Endodermal cell (in vitro differentiated cells): ENCODE data around the gene CHMP5. TPM values are rescaled to one million over a fixed set of nuclear protein-coding genes. Genes with fewer than 3 reads are reported as not detected.

Experiments
- DNase-seq: peaks from one replicate; pipeline ENCODE4 v3.0.0-alpha.2; 2017
- H3K27ac ChIP-seq: 2 replicates; pipeline ENCODE4 v1.5.1; 2013; ENCODE audit warnings: mild to moderate bottlenecking, low read depth, low read length, moderate library complexity
- H3K27me3 ChIP-seq: 2 replicates; pipeline ENCODE4 v1.6.1; 2013; ENCODE audit warnings: mild to moderate bottlenecking, low read length, moderate library complexity; ENCODE audit not compliant: insufficient read depth, control insufficient read depth, poor library complexity, severe bottlenecking
- H3K36me3 ChIP-seq: 2 replicates; pipeline ENCODE4 v1.7.0; 2013; ENCODE audit warnings: mild to moderate bottlenecking, low read length, moderate library complexity; ENCODE audit not compliant: control insufficient read depth, insufficient read depth
- H3K4me1 ChIP-seq: one replicate; pipeline ENCODE4 v1.7.0; 2013; ENCODE audit warnings: low read length; ENCODE audit not compliant: control insufficient read depth, insufficient read depth
- H3K4me3 ChIP-seq: 2 replicates; pipeline ENCODE4 v1.5.1; 2013; ENCODE audit warnings: mild to moderate bottlenecking, low read length, moderate library complexity
- H3K9ac ChIP-seq: 2 replicates; pipeline ENCODE4 v1.6.1; 2013; ENCODE audit warnings: mild to moderate bottlenecking, low read length, moderate library complexity; ENCODE audit not compliant: poor library complexity, severe bottlenecking; ENCODE audit errors: extremely low read depth
- H3K9me3 ChIP-seq: 2 replicates; pipeline ENCODE4 v1.6.1; 2013; ENCODE audit warnings: mild to moderate bottlenecking, low read length, moderate library complexity; ENCODE audit not compliant: control insufficient read depth
- H3K27ac Mint-ChIP-seq: 2 replicates; pipeline ENCODE4 v1.8.0; 2020; ENCODE audit warnings: mixed read lengths
- H3K27me3 Mint-ChIP-seq: 2 replicates; pipeline ENCODE4 v1.8.0; 2021; ENCODE audit warnings: mild to moderate bottlenecking, mixed read lengths; ENCODE audit not compliant: insufficient read depth
- H3K36me3 Mint-ChIP-seq: 2 replicates; pipeline ENCODE4 v1.8.0; 2020; ENCODE audit warnings: low read depth, mixed read lengths
- H3K4me1 Mint-ChIP-seq: 2 replicates; pipeline ENCODE4 v1.8.0; 2020; ENCODE audit warnings: mixed read lengths
- H3K4me3 Mint-ChIP-seq: 2 replicates; pipeline ENCODE4 v1.8.0; 2020; ENCODE audit warnings: mild to moderate bottlenecking, moderate library complexity, mixed read lengths
- H3K9me3 Mint-ChIP-seq: 2 replicates; pipeline ENCODE4 v1.8.0; 2020; ENCODE audit warnings: mild to moderate bottlenecking, mixed read lengths
- CTCF ChIP-seq: fragments of 200-600 bp; sonication (generic); conservative IDR thresholded peaks from 2 replicates; pipeline ENCODE4 v1.5.0; 2021; ENCODE audit warnings: antibody characterized with exemption, mild to moderate bottlenecking
- WGBS, 2 experiments: methylation state at CpG; one replicate each; pipeline versions ENCODE4 v1.1.5 to v1.1.7; 2013; ENCODE audit warnings: missing lambda C conversion rate in 2 of 2, mixed read lengths in 1 of 2; ENCODE audit not compliant: insufficient coverage in 1 of 2, insufficient read length in 1 of 2; 5-methylcytosine and 5-hydroxymethylcytosine counted together
- total RNA-seq, 2 donors: library from RNA; stranded (reverse); fragmentation: NEBNext Ultra II Directional in 1 of 2; extraction: Animal tissue kit (Norgen Biotek cat#: 25700) in 1 of 2; gene quantifications; 2 replicates in 1 of 2; 3 replicates in 1 of 2; pipeline ENCODE4 v1.2.1, GENCODE V29; 2021

CHMP5 gene
- total RNA-seq, 2 donors from 2014 or later, result 62.9 to 80.2 TPM

GRCh38 chr9:33255014-33255413, 9.8 kb upstream of the CHMP5 start:
- Histone ChIP-seq H3K27ac (no peak overlapping the region), H3K4me1 (no peaks in the 10 kb centered on the region), H3K9ac (no peak overlapping the region), H3K36me3 (peaks cover 57% of the 10 kb centered on the region), H3K9me3 (no peaks in the 10 kb centered on the region), H3K4me3 (no peak overlapping the region), H3K27me3 (no peaks in the 10 kb centered on the region)
- Mint-ChIP-seq H3K27ac (no peak overlapping the region), H3K4me1 (peaks cover 5% of the 10 kb centered on the region), H3K36me3 (peaks cover 64% of the 10 kb centered on the region), H3K9me3 (no peaks in the 10 kb centered on the region), H3K4me3 (no peak overlapping the region), H3K27me3 (no peaks in the 10 kb centered on the region)
- DNase-seq, result no peak
- WGBS, 2 experiments, result 94 to 95% methylated on average over 8 of the region's 8 CpGs
- TF ChIP-seq CTCF, result no peak

- no peaks in the 10 kb centered on the region for H3K27me3 ChIP-seq
- no peak overlapping the region for H3K9ac ChIP-seq
- H3K27ac ChIP-seq, result no peak overlapping the region
- peaks cover 62% of the 10 kb centered on the region for H3K36me3 ChIP-seq
- WGBS, 2 experiments, result 95 to 100% methylated on average over 3 to 4 of the region's 4 CpGs
- no peak overlapping the region for H3K4me3 ChIP-seq
- no peaks in the 10 kb centered on the region for H3K27me3 Mint-ChIP-seq
- H3K27ac Mint-ChIP-seq, result no peak overlapping the region
- no peak for TF ChIP-seq CTCF
- no peak for DNase-seq
- peaks cover 5% of the 10 kb centered on the region for H3K4me1 Mint-ChIP-seq
- no peaks in the 10 kb centered on the region for H3K4me1 ChIP-seq
- no peaks in the 10 kb centered on the region for H3K9me3 Mint-ChIP-seq
- no peaks in the 10 kb centered on the region for H3K9me3 ChIP-seq
- H3K36me3 Mint-ChIP-seq, result peaks cover 69% of the 10 kb centered on the region
- no peak overlapping the region for H3K4me3 Mint-ChIP-seq
Observed at GRCh38 chr9:33255471-33255870, 9.4 kb upstream of the CHMP5 start.

- no peak for TF ChIP-seq CTCF
- peaks cover 70% of the 10 kb centered on the region for H3K36me3 ChIP-seq
- H3K9me3 ChIP-seq, result no peaks in the 10 kb centered on the region
- no peak overlapping the region for H3K4me3 Mint-ChIP-seq
- H3K27me3 Mint-ChIP-seq, result no peaks in the 10 kb centered on the region
- no peak overlapping the region for H3K27ac ChIP-seq
- H3K4me1 ChIP-seq, result no peaks in the 10 kb centered on the region
- no peaks in the 10 kb centered on the region for H3K27me3 ChIP-seq
- peaks cover 5% of the 10 kb centered on the region for H3K4me1 Mint-ChIP-seq
- no peaks in the 10 kb centered on the region for H3K9me3 Mint-ChIP-seq
- H3K36me3 Mint-ChIP-seq, result peaks cover 73% of the 10 kb centered on the region
- no peak overlapping the region for H3K27ac Mint-ChIP-seq
- DNase-seq, result no peak
- no peak overlapping the region for H3K4me3 ChIP-seq
- 94 to 100% methylated on average over 2 of the region's 2 CpGs for WGBS, 2 experiments
- H3K9ac ChIP-seq, result no peak overlapping the region
Observed at GRCh38 chr9:33256236-33256635, 8.6 kb upstream of the CHMP5 start.
